Measurements from ENCODE around the gene STPG4. TPM values are rescaled to one million over a fixed set of nuclear protein-coding genes. Genes with fewer than 3 reads are reported as not detected.
A peak's percentile ranks its signal among the peaks of the same experiment; 100 is the strongest.

STPG4 gene
- polyA plus RNA-seq, 1 of the 3 experiments (the other 2 are of a cell fraction), result 0.20 TPM

DNA sequence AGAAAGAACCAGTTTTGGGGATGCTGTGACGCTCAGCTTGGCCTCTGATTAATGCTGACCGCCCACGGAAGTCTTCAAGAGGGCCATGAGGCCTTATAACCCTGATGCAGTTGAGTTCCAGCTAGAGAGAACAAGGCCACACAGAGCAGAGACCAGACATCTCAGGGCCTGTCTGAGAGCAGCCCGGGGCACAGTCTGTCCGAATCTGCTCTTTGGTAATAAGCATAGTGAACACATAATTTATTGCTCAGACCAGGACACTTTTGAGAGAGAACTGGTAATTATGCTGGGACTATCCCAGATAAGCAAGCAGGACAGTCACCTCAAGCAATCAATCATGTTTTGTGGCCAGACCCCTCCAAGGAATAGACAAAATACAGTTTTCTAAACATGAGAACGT lies 68.5 kb downstream of the STPG4 start (continued):
- no peak for TF ChIP-seq EZH2phosphoT487 (IDR thresholded peaks at IDR 0.05; ENCODE audit: borderline replicate concordance, low read depth)
- peak; percentile 59 for TF ChIP-seq RAD21 (IDR thresholded peaks at IDR 0.05; ENCODE audit: low read length)
- no peak for TF ChIP-seq TAF1 (IDR thresholded peaks at IDR 0.05; ENCODE audit: borderline replicate concordance, low read depth, low read length)
- peak; percentile 88; the same call in 1 of the 2 replicates for TF ChIP-seq RCOR1 (IDR thresholded peaks at IDR 0.05; ENCODE audit: low read length)
- no peak for TF ChIP-seq REST (IDR thresholded peaks at IDR 0.05; ENCODE audit: low read depth, low read length)

GRCh38 chr2:47086054-47086471 lies 69.0 kb downstream of the STPG4 start:
- POLR2A ChIA-PET, result interaction anchor here (0.5 to 4.7 kb wide), 23 partner anchors 9 to 746 kb away, joined by 3 to 63 read pairs (median 5); no protein-coding TSS in a partner anchor

More at GRCh38 chr2:47086054-47086471, 69.0 kb downstream of the STPG4 start:
- Histone ChIP-seq H3K4me2 (no peak overlapping the region), H3K4me1 (ENCODE audit: control insufficient read depth in 1 of 2, insufficient read depth in 2 of 2, low read depth in 1 of 2, low read length in 1 of 2) (peaks cover 18 to 87% of the 10 kb centered on the region in 2 experiments), H3K36me3 (replicated peaks in 1 of 2; ENCODE audit: control insufficient read depth in 1 of 2, insufficient read depth in 2 of 2, low read length in 1 of 2) (no peaks in the 10 kb centered on the region), H3K79me2 (ENCODE audit: insufficient read depth) (no peaks in the 10 kb centered on the region), H3K27ac (ENCODE audit: low read depth in 2 of 2, low read length in 1 of 2) (peak overlapping the region; percentile 38 to 100; a peak in 3 of 4 replicates), H3K27me3 (ENCODE audit: insufficient read depth) (no peaks in the 10 kb centered on the region), H3F3A (replicated peaks; ENCODE audit: insufficient read depth) (peaks cover 16% of the 10 kb centered on the region), H3K4me3 (ENCODE audit: low read depth in 2 of 2, low read length in 1 of 2) (peak overlapping the region in 1 of 2 experiments; percentile 1; a peak in 1 of 4 replicates), H3K9me3 (no peaks in the 10 kb centered on the region), H3K9ac (no peak overlapping the region), H4K20me1 (ENCODE audit: insufficient read depth) (no peaks in the 10 kb centered on the region), H3K9me2 (no peaks in the 10 kb centered on the region), H2AFZ (ENCODE audit: low read depth) (no peak overlapping the region)
- WGBS (ENCODE audit: low lambda C conversion rate), result 85% methylated on average over 9 of the region's 9 CpGs
- CTCF ChIA-PET, result interaction anchor here (0.7 to 4.5 kb wide), 12 partner anchors 12 to 237 kb away, joined by 3 to 31 read pairs (median 8); no protein-coding TSS in a partner anchor
- no peak for TF ChIP-seq REST (IDR thresholded peaks at IDR 0.05; ENCODE audit: low read depth, low read length)
- TF ChIP-seq FOXJ3 (CRISPR knock-in tag; IDR thresholded peaks at IDR 0.05), result no peak
- no peak for TF ChIP-seq TAF1 (IDR thresholded peaks at IDR 0.05; ENCODE audit: borderline replicate concordance, low read depth, low read length)
- TF ChIP-seq GABPA (IDR thresholded peaks at IDR 0.05; ENCODE audit: low read depth), result no peak
- no peak for TF ChIP-seq EP300 (IDR thresholded peaks at IDR 0.05; ENCODE audit: borderline replicate concordance in 1 of 2, low read depth in 1 of 2, low read length in 1 of 2)
- no peak for TF ChIP-seq FOXM1 (IDR thresholded peaks at IDR 0.05; ENCODE audit: low read depth)
- TF ChIP-seq TEAD4 (IDR thresholded peaks at IDR 0.05; ENCODE audit: borderline replicate concordance, insufficient read depth), result no peak
- no peak for TF ChIP-seq SIN3A (IDR thresholded peaks at IDR 0.05; ENCODE audit: borderline replicate concordance, low read depth, low read length)
- no peak for TF ChIP-seq YY1 (IDR thresholded peaks at IDR 0.05; ENCODE audit: low read depth)
- no peak for TF ChIP-seq FOSL2 (IDR thresholded peaks at IDR 0.05; ENCODE audit: borderline replicate concordance, low read depth)
- TF ChIP-seq RCOR1 (IDR thresholded peaks at IDR 0.05; ENCODE audit: low read length), result no peak
- no peak for TF ChIP-seq MXI1 (IDR thresholded peaks at IDR 0.05; ENCODE audit: low read depth, low read length)
- no peak for TF ChIP-seq CTCF (IDR thresholded peaks at IDR 0.05)
- no peak for TF ChIP-seq NFIC (IDR thresholded peaks at IDR 0.05; ENCODE audit: borderline replicate concordance)
- TF ChIP-seq POLR2AphosphoS5 (IDR thresholded peaks at IDR 0.05; ENCODE audit: low read depth, low read length), result no peak
- DNase-seq, result peak; percentile 52

Measured in SK-N-SH (cell line).